ENCODE data around the gene GMPR2. TPM values are rescaled to one million over a fixed set of nuclear protein-coding genes. Genes with fewer than 3 reads are reported as not detected.

GMPR2 gene
- total RNA-seq, 1 experiment from 2014 or later, result 164 TPM

DNA sequence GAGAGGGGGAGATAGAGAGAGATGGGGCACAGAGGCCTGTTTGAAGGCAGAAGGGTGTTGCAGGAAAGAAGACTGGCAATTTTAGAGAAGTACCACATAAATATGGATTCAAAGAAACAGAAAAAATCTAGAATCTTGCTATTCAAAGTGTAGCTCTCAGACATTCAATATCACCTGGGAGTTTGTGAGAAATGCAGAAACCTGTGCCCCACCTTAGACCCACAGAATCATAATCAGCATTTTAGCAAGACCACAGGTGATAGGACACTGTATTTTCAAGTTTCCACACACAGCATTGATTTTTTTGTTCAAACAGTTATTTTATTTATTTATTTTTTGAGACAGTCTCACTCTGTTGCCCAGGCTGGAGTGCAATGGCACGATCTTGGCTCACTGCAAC lies 3.8 kb upstream of the GMPR2 start:
- H3K79me2 ChIP-seq (ENCODE audit: low read length), result peaks cover 91% of the 10 kb centered on the region

DNA sequence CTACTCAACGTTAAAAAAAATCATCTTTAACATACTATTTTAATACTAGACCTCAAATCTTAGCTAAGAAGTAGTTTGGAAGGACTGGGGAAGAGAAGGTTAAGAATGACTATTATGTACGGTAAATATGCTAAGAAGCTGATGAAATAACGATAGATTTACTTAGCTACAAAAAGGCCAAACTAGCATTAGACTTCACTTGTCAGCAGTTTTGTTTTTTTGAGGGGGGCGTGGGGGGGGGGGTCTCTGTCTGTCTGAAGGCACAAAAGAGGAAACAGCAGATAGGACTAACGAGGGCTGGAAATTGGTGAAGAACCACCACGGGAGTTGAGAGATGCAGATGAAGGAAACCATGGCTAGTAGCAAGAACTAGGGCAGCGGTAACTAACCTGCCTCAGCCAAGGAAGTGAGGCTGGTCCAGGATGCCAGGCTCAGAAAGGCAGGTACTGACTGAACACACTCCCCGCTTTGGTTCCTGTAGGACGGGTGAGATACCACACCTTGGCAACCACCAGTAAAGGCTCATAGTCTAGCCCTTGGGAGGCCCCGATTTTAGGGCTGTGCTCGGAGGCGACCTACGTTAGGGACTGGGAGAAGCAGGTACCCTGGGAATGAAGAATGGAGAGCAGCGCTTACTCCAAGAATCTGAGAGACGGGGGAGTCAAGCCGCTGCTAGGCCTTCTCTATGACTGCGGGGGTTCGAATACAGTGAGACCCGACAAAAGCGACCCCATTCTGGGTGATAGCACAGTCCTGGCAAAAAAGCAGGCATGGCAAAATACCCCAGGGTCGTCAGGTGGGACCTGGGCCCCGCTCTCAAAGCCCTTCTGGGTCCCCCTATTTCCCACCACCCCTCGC lies 1.2 kb upstream of the GMPR2 start:
- no peaks in the 10 kb centered on the region for H3K9me3 ChIP-seq (ENCODE audit: low read length)
- no peaks in the 10 kb centered on the region for H3K9me2 ChIP-seq (replicated peaks; ENCODE audit: insufficient read depth, low read length)
- peaks cover 33% of the 10 kb centered on the region for H3K4me1 ChIP-seq (ENCODE audit: low read length)
- peak overlapping the region; percentile 84; the same call in 1 of the 2 replicates for H2AFZ ChIP-seq (ENCODE audit: low read length)
- DNase-seq, result peak; percentile 70
- peaks cover 26% of the 10 kb centered on the region; the same call in 1 of the 2 replicates for H3K36me3 ChIP-seq (ENCODE audit: insufficient read depth, low read length)
- H3K9ac ChIP-seq (ENCODE audit: low read length), result peak overlapping the region; percentile 82
- peaks cover 88% of the 10 kb centered on the region for H3K79me2 ChIP-seq (ENCODE audit: low read length)
- H4K20me1 ChIP-seq (ENCODE audit: insufficient read depth, low read depth, low read length), result peaks cover 3% of the 10 kb centered on the region; the same call in 1 of the 2 replicates
- peak overlapping the region; percentile 73; the same call in 1 of the 2 replicates for H3K27ac ChIP-seq (ENCODE audit: low read length)
- peak overlapping the region; percentile 81 for H3K4me2 ChIP-seq (ENCODE audit: low read depth, low read length, poor library complexity, severe bottlenecking)
- peak overlapping the region; percentile 87 for H3K4me3 ChIP-seq (ENCODE audit: low read length)
- H3K27me3 ChIP-seq (ENCODE audit: low read length), result no peaks in the 10 kb centered on the region

More for the DNA sequence above, 3.8 kb upstream of the GMPR2 start:
- Histone ChIP-seq H3K4me3 (ENCODE audit: low read length) (no peak overlapping the region), H3K9me3 (ENCODE audit: low read length) (no peaks in the 10 kb centered on the region), H4K20me1 (ENCODE audit: insufficient read depth, low read depth, low read length) (peaks cover 3% of the 10 kb centered on the region; the same call in 1 of the 2 replicates), H3K4me1 (ENCODE audit: low read length) (peaks cover 16% of the 10 kb centered on the region), H3K9ac (ENCODE audit: low read length) (no peak overlapping the region), H2AFZ (ENCODE audit: low read length) (no peak overlapping the region), H3K4me2 (ENCODE audit: low read depth, low read length, poor library complexity, severe bottlenecking) (no peak overlapping the region), H3K27me3 (ENCODE audit: low read length) (no peaks in the 10 kb centered on the region), H3K27ac (ENCODE audit: low read length) (no peak overlapping the region), H3K9me2 (replicated peaks; ENCODE audit: insufficient read depth, low read length) (no peaks in the 10 kb centered on the region), H3K36me3 (ENCODE audit: insufficient read depth, low read length) (peaks cover 7% of the 10 kb centered on the region; the same call in 1 of the 2 replicates)
- no peak for DNase-seq

DNA sequence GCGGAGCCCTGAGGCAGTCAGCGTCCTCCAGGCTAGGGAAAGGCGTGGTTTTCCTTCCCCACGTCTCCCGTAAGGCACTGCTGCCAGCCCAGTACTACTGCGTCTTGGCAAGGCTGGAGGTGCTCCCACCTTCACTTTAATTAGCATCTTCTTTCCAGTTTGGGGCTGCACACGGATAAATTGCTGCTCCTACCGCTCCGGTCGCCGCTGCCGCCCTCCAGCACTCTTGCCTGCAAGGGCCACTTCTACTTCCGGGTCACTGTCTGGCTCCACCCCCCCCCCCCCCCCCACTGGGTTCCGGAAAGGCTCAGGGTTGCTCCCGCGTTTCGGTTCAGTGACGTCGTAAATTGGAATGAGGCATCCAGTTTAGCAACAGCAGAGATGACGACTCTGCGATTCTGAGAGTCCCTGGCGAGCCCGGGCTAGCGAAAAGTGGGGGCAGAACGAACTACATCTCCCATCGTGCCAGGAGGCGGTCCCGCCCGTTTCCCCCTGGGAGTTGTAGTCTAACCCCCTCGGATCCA lies 546 bp upstream of the GMPR2 start, which contains the start of gene NEDD8:
NEDD8 (minus strand) TSS at position 247 of the 524 bp plus-strand sequence; CDS start at position 147, 100 bp downstream.
- peak within 1 kb of the TSS; percentile 84 for H2AFZ ChIP-seq (ENCODE audit: low read length)
- peak within 1 kb of the TSS; percentile 81 for H3K4me2 ChIP-seq (ENCODE audit: low read depth, low read length, poor library complexity, severe bottlenecking)
- H3K9me2 ChIP-seq (replicated peaks; ENCODE audit: insufficient read depth, low read length), result no peaks in the 10 kb centered on the region
- H3K36me3 ChIP-seq (ENCODE audit: insufficient read depth, low read length), result peaks cover 30% of the 10 kb centered on the region; the same call in 1 of the 2 replicates
- peaks cover 33% of the 10 kb centered on the region for H3K4me1 ChIP-seq (ENCODE audit: low read length)
- peak within 1 kb of the TSS; percentile 73 for H3K27ac ChIP-seq (ENCODE audit: low read length)
- H3K4me3 ChIP-seq (ENCODE audit: low read length), result peak within 1 kb of the TSS; percentile 87
- H4K20me1 ChIP-seq (ENCODE audit: insufficient read depth, low read depth, low read length), result peaks cover 3% of the 10 kb centered on the region; the same call in 1 of the 2 replicates
- H3K79me2 ChIP-seq (ENCODE audit: low read length), result peaks cover 81% of the 10 kb centered on the region
- no peaks in the 10 kb centered on the region for H3K9me3 ChIP-seq (ENCODE audit: low read length)
- peak within 1 kb of the TSS; percentile 82 for H3K9ac ChIP-seq (ENCODE audit: low read length)
- DNase-seq, result peak; percentile 97
- H3K27me3 ChIP-seq (ENCODE audit: low read length), result no peaks in the 10 kb centered on the region

DNA sequence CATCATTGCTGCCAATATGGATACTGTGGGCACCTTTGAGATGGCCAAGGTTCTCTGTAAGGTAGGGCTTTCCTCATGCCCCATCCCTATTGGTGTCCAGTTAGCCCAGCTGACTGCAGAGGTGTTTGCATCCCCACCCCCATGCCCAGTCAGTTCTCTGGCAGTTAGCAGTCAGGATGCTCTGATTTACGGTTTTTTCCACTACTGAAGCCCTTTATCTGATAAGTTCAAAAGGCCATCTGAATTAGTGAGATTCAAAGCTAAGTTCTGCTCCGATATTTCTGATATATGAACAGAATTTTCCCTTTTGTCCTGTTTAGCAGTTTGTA lies 773 bp downstream of the GMPR2 start:
- Histone ChIP-seq H3K4me1 (ENCODE audit: low read length) (peaks cover 33% of the 10 kb centered on the region), H3K9ac (ENCODE audit: low read length) (peak overlapping the region; percentile 82), H3K9me2 (replicated peaks; ENCODE audit: insufficient read depth, low read length) (no peaks in the 10 kb centered on the region), H4K20me1 (ENCODE audit: insufficient read depth, low read depth, low read length) (peaks cover 3% of the 10 kb centered on the region; the same call in 1 of the 2 replicates), H3K36me3 (ENCODE audit: insufficient read depth, low read length) (peaks cover 40% of the 10 kb centered on the region; the same call in 1 of the 2 replicates), H3K79me2 (ENCODE audit: low read length) (peaks cover 67% of the 10 kb centered on the region), H3K27me3 (ENCODE audit: low read length) (no peaks in the 10 kb centered on the region), H3K27ac (ENCODE audit: low read length) (peak overlapping the region; percentile 73; the same call in 1 of the 2 replicates), H3K4me2 (ENCODE audit: low read depth, low read length, poor library complexity, severe bottlenecking) (peak overlapping the region; percentile 81), H3K9me3 (ENCODE audit: low read length) (no peaks in the 10 kb centered on the region), H3K4me3 (ENCODE audit: low read length) (peak overlapping the region; percentile 87), H2AFZ (ENCODE audit: low read length) (no peak overlapping the region)
- peak; percentile 64 for DNase-seq

DNA sequence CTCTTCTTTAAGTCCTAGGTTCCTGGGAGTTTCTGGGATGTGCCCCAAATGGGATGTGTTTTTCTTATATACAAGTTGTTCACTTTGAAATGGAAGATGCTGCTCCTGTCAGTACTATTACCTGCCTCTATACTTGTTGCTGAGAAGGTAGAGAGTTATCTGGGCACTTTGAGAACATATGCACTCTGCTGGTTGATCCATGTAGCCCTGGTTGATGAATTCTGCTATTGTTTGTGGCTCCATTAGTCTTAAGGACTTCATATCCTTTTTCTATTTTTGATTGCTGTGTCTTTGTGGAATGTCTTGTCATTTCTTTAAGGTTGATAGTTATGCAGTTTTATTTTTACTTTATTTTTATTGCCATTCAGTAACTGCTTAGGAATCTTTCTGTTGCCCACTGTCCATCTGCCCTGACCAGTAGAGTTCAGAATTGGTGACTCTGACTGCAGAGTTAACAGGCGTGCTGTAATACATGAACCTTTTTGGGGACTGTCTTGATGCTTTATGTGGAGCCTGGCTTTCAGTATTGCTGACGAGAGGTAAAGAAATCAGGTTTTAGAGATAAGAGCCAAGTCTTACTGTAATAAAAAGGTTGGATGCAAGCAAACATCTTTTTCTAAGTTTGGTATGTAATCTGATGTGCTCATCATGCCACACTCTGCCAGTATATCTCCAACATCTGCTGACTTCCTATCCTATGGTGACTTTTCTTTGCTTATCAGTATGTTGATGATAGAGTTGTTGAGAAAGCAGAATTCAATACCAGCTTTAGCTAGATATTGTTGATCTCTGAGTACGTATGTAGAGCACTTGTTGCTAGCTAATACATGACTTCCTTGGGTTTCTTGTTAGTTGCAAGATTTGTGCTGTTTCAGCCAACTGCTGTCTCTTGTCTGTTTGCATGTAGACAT lies 1.6 kb downstream of the GMPR2 start:
- Histone ChIP-seq H4K20me1 (ENCODE audit: insufficient read depth, low read depth, low read length) (peaks cover 3% of the 10 kb centered on the region; the same call in 1 of the 2 replicates), H3K4me2 (ENCODE audit: low read depth, low read length, poor library complexity, severe bottlenecking) (peak overlapping the region; percentile 81), H3K27me3 (ENCODE audit: low read length) (no peaks in the 10 kb centered on the region), H3K9me3 (ENCODE audit: low read length) (no peaks in the 10 kb centered on the region), H3K79me2 (ENCODE audit: low read length) (peaks cover 59% of the 10 kb centered on the region), H3K9me2 (replicated peaks; ENCODE audit: insufficient read depth, low read length) (no peaks in the 10 kb centered on the region), H3K27ac (ENCODE audit: low read length) (peak overlapping the region; percentile 73; the same call in 1 of the 2 replicates), H2AFZ (ENCODE audit: low read length) (no peak overlapping the region), H3K36me3 (ENCODE audit: insufficient read depth, low read length) (peaks cover 47% of the 10 kb centered on the region), H3K4me3 (ENCODE audit: low read length) (peak overlapping the region; percentile 87), H3K9ac (ENCODE audit: low read length) (peak overlapping the region; percentile 82), H3K4me1 (ENCODE audit: low read length) (peaks cover 33% of the 10 kb centered on the region)
- DNase-seq, result peak; percentile 59

DNA sequence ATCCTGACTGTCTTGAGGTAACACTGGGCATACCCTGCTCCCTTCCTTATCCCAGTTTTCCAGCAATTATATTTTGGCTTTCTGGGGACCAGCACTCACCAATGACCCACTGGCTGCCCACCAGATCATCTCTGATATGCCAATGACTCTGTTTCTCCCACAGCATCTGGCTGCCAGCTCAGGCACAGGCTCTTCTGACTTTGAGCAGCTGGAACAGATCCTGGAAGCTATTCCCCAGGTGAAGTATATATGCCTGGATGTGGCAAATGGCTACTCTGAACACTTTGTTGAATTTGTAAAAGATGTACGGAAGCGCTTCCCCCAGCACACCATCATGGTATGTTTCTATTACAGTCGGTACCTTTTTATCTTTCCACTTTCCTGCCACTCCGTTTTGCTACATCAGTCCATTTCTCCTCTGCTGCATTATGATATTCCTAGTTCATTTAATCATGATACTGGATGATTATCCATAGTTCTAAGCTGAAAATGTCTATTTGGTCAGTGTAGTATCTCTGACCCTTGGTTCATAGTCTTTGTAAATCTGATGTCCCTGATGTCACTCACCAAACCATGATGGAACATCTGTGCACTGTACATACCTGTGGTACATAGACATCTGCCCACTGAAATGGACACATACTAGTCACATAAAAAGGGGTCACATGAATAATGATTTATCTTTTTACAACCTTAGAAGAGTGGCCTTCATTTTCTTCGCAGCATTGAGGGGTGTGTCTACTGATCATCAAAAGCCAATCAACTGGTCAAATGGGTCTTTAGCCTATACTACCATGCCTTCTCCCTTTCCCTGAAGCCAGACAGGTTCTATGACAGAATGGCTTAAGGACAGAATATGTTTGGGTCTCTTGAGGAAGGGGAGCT lies 3.3 kb downstream of the GMPR2 start:
- H3K4me2 ChIP-seq (ENCODE audit: low read depth, low read length, poor library complexity, severe bottlenecking), result no peak overlapping the region
- H3K9ac ChIP-seq (ENCODE audit: low read length), result no peak overlapping the region
- H3K36me3 ChIP-seq (ENCODE audit: insufficient read depth, low read length), result peaks cover 64% of the 10 kb centered on the region
- no peaks in the 10 kb centered on the region for H3K9me2 ChIP-seq (replicated peaks; ENCODE audit: insufficient read depth, low read length)
- H3K9me3 ChIP-seq (ENCODE audit: low read length), result no peaks in the 10 kb centered on the region
- peaks cover 3% of the 10 kb centered on the region; the same call in 1 of the 2 replicates for H4K20me1 ChIP-seq (ENCODE audit: insufficient read depth, low read depth, low read length)
- H3K27me3 ChIP-seq (ENCODE audit: low read length), result no peaks in the 10 kb centered on the region
- no peak overlapping the region for H3K4me3 ChIP-seq (ENCODE audit: low read length)
- peaks cover 43% of the 10 kb centered on the region for H3K4me1 ChIP-seq (ENCODE audit: low read length)
- no peak overlapping the region for H2AFZ ChIP-seq (ENCODE audit: low read length)
- no peak overlapping the region for H3K27ac ChIP-seq (ENCODE audit: low read length)
- no peak for DNase-seq
- H3K79me2 ChIP-seq (ENCODE audit: low read length), result peaks cover 61% of the 10 kb centered on the region

All from Karpas-422 (cell line).